ENCODE data around the gene GMFB.

DNA sequence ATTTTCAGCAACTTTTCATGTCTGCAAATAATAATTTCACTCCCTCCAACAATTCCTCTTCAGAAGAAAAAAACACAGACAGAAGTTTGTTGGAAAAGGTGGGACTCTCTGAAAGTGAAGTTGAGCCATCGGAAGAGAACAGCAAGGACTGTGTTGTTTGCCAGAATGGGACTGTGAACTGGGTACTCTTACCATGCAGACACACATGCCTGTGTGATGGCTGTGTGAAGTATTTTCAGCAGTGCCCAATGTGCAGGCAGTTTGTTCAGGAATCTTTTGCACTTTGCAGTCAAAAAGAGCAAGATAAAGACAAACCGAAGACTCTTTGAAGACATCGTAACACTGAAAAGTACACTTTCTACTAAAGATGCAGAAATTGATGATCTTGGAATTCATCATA, 49.3 kb upstream of the GMFB start:
- no peak for TF ChIP-seq EZH2 (IDR thresholded peaks at IDR 0.05; ENCODE audit: insufficient read depth, poor library complexity, severe bottlenecking)
- TF ChIP-seq EZH2phosphoT487 (IDR thresholded peaks at IDR 0.05; ENCODE audit: insufficient read depth, low read depth): no peak
